HG03064 (cell line): ENCODE results near the gene ZNF267.
"Not testable (repeated sequence)": the region's sequence is repeated elsewhere in the genome, so short reads cannot be mapped to it uniquely, and the experiment has no call there.

Source experiments
- ATAC-seq: cut with Tn5 transposase; IDR thresholded peaks from one replicate; pipeline ENCODE4 v1.9.1; 2021; ENCODE audit warnings: low read depth; ENCODE audit not compliant: unreplicated experiment

Gene ZNF267

GRCh38 chr16:31873556-31874365 is at the start of gene ZNF267:
Gene ZNF267 (plus strand): TSS chr16:31873807. CDS start chr16:31873967, 160 bp downstream.
- ATAC-seq, result peak; percentile 27

DNA sequence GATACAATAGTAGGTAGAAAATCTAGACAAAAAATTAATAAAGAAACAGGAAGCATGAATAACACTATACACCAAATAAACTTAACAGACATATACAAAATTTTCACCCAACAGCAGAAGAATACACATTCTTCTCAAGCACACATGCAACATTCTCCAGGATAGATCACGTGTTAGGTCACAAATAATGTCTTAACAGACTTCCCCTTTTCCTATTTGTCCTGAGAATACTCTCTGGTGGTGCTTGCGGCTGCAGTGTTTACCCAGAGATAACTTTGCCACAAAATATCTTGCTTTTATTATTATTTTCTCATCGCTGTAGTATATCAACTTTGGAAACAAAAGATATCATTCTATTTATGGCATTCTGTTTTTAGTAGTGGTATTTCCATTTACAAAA is 40.6 kb upstream of the ZNF267 start:
- no peak for ATAC-seq

DNA sequence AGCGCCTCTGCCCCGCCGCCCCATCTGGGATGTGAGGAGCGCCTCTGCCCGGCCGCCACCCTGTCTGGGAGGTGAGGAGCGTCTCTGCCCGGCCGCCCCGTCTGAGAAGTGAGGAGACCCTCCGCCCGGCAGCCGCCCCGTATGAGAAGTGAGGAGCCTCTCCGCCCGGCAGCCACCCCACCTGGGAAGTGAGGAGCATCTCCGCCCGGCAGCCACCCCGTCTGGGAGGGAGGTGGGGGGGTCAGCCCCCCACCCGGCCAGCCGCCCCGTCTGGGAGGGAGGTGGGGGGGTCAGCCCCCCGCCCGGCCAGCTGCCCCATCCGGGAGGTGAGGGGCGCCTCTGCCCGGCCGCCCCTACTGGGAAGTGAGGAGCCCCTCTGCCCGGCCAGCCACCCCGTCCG is 37.2 kb upstream of the ZNF267 start:
- ATAC-seq, result not testable (repeated sequence)

DNA sequence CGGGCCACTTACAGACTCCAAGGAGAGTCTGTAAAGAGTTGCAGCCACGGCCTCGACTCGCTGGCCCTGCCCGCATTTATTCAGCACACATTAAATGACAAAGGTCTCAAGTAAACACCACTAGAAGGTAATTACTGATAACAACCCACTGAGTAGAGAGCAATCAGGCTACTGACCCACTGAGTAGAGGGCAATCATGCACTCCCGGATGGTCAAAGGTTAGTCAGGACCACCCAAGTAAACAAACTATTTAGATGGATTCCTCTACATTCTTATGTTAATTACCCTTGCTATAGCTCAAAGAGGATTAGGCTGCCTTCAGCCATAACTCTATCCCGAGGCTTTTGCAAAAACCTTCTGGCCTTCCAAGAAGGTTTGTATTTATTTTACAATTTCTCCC is 30.7 kb upstream of the ZNF267 start:
- ATAC-seq, result no peak

DNA sequence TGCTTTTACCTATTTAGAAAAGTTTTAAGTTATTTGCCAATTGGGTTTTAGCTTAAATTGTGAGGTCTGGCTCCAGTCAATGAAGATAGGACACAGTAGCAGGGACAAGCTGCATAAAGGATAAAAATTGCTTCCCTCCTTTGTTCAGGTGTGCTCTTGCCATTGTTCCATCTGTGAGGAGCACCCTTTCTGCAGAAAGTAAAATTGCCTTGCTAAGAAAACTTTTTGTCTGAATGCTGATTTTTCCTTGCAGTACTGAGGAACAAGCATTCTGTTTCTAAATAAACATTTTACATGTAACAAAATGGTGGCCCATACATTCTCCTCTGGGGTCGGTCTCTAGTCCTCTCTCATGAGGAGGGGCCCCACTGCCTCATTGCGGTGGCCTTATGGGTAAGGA is 25.0 kb upstream of the ZNF267 start:
- not testable (repeated sequence) for ATAC-seq

DNA sequence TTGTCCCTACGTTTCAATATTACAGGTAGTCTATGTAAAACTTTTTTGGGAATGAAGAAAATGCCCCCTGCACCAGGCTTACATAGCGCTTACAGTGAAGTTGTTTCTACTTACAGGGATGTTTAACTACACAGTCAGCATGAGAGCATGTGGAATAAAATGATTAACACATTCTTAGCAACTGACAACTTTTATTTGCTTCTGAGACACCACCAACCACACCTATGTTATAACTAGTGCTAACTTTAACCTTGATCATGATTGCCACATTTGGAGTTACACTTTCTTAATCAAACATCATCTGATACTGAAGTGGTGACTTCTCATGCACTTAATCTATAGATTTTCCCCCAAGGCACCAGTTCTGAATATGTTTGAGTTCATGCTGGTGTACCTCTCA is 20.3 kb upstream of the ZNF267 start:
- ATAC-seq, result no peak

DNA sequence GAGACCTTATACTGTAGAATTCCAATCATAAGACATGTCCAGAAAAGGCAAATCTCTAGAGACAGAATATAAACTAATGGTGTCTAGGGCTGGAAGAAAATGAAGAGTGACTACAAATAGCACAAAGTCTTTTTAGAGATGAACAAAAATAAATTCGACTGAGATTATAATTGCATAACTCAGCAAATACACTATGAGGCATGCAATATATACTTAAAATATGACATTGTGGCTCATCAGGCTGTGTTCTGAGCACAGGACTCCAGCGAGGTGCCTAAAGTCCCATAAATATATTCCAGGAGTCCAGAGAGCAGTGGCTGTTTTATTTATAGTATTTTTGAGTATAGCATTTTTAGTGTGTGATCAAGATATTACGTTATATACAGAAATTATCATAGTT is 13.1 kb upstream of the ZNF267 start:
- no peak for ATAC-seq

- no peak for ATAC-seq
Measured at GRCh38 chr16:31861455-31861854, 12.2 kb upstream of the ZNF267 start.

DNA sequence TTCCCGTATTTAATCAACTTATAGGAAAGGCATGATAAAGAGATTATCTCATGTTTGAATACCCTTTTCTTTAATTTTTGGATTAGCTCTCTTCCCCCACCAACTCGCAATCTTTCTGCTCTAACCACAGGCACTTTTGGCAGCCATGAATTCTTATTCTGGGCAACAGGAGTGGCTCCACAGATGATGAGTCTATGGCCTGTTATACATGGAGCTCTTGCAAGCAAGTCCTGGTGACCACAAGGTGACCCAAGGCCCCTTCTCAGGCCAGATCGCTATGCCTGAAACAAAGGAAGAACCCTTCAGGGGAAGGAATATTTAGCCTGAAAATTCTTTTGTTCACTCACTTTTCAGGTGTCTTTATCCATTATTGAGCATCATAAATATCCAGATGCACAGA is 10.8 kb upstream of the ZNF267 start:
- no peak for ATAC-seq

GRCh38 chr16:31868164-31868563 is 5.4 kb upstream of the ZNF267 start:
- ATAC-seq, result no peak

- ATAC-seq, result no peak
Measured at GRCh38 chr16:31868691-31869167, 4.9 kb upstream of the ZNF267 start.

DNA sequence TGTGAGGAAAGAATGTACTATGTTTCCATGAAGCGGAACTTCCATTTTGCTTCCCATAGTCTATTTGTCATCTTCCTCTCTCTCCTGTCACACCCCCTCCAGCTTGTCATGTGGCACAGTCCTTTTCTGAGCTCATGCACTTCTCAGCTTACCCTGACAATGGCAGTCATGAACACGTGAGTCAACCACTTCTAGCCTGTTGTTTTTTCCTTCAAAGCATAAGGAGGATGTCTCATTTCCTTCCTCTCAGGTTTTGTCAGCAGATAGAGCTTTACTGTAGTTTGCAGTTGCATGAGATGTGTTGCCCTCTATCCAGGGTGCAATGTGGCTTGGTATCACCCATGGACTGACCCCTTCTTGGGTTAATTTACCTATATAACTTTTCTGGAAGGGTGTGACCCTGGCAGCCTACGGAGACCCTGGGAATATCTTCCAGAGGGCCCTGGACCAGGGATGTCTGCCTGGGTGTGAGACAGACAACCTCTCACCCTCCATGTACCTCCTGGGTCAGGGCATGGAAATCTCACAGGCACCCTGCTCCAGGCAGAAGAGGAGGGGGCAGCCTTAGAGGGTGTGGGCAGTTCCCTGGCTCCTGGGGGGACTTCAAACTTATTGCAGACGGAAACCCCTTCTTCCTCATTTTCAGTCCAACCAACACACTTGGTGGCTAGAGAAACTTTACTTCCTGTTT is 4.0 kb upstream of the ZNF267 start:
- ATAC-seq, result no peak

- ATAC-seq, result no peak
Measured at GRCh38 chr16:31870809-31871208, 2.8 kb upstream of the ZNF267 start.

DNA sequence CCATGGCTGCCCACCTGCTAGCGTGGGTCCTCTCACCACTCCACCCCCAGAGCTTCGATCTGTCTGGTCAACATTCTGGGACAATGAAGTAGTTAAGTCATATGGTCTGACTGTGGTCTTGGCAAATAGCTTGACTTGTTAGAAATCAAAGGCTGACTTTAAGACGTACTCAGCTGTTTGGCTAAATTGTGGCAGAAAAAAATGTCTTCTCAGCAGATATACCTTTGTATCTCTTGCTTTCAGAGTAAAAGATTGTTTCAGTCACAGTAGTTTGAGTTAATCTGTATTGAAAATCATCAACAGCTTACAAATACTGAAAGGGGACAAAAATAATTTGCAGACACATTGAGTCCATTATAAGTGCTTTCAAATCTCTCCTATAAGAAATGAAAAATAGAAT is 2.1 kb upstream of the ZNF267 start:
- no peak for ATAC-seq

GRCh38 chr16:31872201-31872600 is 1.4 kb upstream of the ZNF267 start:
- no peak for ATAC-seq

GRCh38 chr16:31874366-31875111 is 932 bp downstream of the ZNF267 start:
- ATAC-seq, result peak; percentile 30

DNA sequence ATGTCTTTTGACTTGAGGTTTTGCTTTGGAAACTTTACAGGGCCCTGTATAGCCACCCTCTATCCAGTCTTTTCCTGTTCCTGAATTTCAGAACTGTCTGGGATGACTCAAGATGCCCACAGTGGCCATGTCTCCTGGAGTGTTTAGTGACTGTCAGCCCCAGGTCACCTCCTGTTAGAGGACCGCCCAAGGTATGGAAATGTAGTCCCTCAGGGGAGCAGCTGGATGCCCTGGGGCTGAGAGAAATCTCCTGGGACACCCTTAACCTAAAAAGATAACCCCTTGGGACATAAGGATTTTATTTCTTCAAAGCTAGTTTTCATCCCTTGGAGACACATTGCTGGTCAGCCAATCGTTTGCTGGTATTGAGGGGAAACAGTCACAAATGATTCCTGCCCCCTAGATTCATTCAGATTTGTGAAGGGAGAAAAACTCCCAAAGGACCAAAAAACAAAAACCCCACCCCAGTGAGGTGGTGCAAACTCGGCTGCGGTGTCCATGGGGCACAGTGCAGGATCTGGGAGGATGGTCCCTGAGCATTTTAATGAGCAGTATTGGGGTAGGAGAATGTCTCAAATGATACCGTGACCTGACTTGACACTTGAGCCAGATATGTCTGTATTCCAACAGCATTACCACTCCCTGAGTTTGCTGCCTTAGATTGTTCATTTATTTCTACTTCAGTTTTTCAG is 1.7 kb downstream of the ZNF267 start:
- ATAC-seq, result no peak

- ATAC-seq, result no peak
Measured at GRCh38 chr16:31875928-31876547, 2.4 kb downstream of the ZNF267 start.

DNA sequence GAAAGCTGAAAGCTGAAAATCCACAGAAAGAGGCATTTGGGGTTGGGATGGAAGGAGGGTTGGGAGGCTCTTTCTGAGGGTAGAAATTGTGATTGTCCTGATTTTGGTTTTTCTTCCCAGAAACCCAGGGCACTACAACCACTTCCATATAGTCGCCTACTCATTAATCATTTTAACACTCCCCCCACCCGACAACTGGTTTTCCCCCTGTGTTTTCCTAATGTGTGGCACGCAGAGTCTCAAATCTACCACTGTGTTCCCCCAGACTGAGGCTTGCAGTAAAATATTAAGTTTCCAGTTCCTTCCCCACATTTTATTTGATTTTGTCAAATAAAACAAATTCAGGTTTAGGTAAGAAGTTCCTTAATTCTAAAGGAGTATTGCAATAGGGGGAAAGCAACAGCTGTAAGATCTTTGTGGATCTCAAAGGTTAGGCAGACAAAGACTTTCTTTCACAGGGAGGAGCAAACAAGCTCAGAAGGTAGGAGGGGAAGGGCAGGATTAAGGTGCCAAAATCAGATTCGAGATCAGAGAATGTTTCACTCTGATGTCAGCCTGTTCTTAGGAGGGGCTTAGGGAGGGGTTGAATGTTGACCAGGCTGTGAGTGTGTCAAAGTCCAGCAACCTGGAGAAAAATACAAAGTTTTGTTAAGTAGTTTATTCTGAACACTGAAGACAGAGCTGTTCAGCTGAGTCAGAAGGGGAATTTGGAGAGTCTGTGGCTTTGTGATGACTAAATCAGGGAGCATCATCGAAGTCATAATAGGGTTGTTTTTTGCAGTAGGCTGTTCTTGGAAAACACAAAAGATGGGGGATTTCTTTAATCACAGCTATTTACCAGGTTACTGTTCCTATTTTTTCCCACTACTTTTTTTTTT is 3.6 kb downstream of the ZNF267 start:
- peak; percentile 52 for ATAC-seq
